GM12878 (cell line): ENCODE data around the gene DNAJA1.

Experiments
- ATF2 ChIP-seq: IDR thresholded peaks from 2 replicates; pipeline ENCODE4 v1.6.1; 2012; ENCODE audit warnings: low read length, inconsistent platforms
- CTCF ChIP-seq, 3 experiments: IDR thresholded peaks in 2 of 3; conservative IDR thresholded peaks in 1 of 3; 2 replicates each; pipeline ENCODE4 v1.5.1; 2011; ENCODE audit warnings: low read depth in 3 of 3, low read length in 3 of 3, mild to moderate bottlenecking in 3 of 3, control low read depth in 2 of 3, moderate library complexity in 2 of 3, inconsistent platforms in 1 of 3, mixed read lengths in 1 of 3; ENCODE audit not compliant: control insufficient read depth in 2 of 3, insufficient read depth in 1 of 3; ENCODE audit errors: extremely low read depth in 1 of 3
- EP300 ChIP-seq, 2 experiments: fragments of 150-350 bp in 1 of 2; IDR thresholded peaks; 2 replicates each; pipeline ENCODE4 v1.6.1; 2011 to 2012; ENCODE audit warnings: low read depth in 2 of 2, low read length in 2 of 2, borderline replicate concordance in 1 of 2, improper control_type of control experiment in 1 of 2, inconsistent platforms in 1 of 2; ENCODE audit not compliant: control insufficient read depth in 1 of 2
- HDAC2 ChIP-seq: fragments of 200-600 bp; sonication (generic); IDR thresholded peaks from 2 replicates; pipeline ENCODE4 v1.6.1; 2017
- ZNF24 ChIP-seq: fragments of 450-650 bp; IDR thresholded peaks from 2 replicates; pipeline ENCODE4 v1.6.1; 2017; ENCODE audit warnings: antibody characterized with exemption, mild to moderate bottlenecking
- ZNF592 ChIP-seq: fragments of 450-650 bp; IDR thresholded peaks from 2 replicates; pipeline ENCODE4 v1.6.1; 2017; ENCODE audit warnings: mild to moderate bottlenecking, moderate library complexity

DNA sequence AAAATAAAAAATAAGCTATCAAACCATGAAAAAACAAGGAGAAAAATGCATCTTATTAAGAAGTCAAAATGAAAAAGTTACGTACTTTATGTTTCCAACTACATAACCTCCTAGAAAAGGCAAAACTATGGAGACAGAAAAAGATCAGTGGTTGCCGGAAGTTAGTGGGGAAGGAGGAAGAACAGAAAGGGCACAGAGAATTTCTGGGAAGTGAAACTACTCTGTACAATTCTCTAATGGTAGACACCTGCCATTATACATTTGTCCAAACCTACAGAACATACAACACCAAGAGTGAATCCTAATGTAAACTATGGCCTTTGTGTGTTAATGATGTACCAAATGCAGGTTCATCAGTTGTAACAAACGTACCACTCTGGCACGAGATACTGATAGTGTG lies 26.1 kb downstream of the DNAJA1 start:
- no peak for TF ChIP-seq ATF2
- no peak for TF ChIP-seq CTCF (IDR thresholded peaks at IDR 0.05 in 2 of 3, conservative IDR thresholded peaks at IDR 0.05 in 1 of 3; ENCODE audit: control insufficient read depth in 2 of 3, extremely low read depth in 1 of 3, insufficient read depth in 1 of 3, low read depth in 3 of 3, low read length in 3 of 3)
- TF ChIP-seq HDAC2 = no peak
- TF ChIP-seq EP300 (IDR thresholded peaks at IDR 0.05; ENCODE audit: borderline replicate concordance in 1 of 2, control insufficient read depth in 1 of 2, low read depth in 2 of 2, low read length in 2 of 2) = no peak
- no peak for TF ChIP-seq ZNF592
- no peak for TF ChIP-seq ZNF24
